Mammary epithelial cell (primary cell): ENCODE data around the gene ATXN10.

Experiments
- EZH2 ChIP-seq: IDR thresholded peaks from 2 replicates; pipeline ENCODE4 v1.6.1; 2012; ENCODE audit warnings: low read length, inconsistent platforms, borderline replicate concordance
- TF ChIP-seq, protein P1 (sequence below), 2 donors: IDR thresholded peaks in 1 of 2; conservative IDR thresholded peaks in 1 of 2; 2 replicates each; pipeline ENCODE4 v1.5.1; 2011 to 2012; ENCODE audit warnings: inconsistent platforms in 2 of 2, low read length in 2 of 2, mild to moderate bottlenecking in 2 of 2, control low read depth in 1 of 2, low read depth in 1 of 2; ENCODE audit not compliant: insufficient read depth in 1 of 2; ENCODE audit errors: extremely low read depth in 1 of 2

DNA sequence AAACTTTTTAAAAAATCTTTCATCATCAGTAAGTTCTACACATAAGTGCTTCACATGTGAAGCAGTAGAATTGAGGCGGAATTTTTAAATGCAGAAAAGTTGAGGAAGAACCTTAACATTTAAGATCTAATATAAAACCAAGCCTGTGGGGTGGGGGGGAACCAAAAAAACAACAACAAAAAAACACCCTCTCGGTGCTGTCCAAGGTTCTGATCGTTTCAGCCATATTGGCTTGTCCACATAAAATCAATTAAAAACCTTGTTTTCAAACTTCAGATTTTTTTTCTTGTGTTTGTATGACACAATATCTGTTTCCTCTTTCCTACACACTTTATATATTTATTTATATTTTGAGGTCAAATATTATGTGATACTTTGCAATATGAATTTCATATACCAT lies 175.3 kb downstream of the ATXN10 start:
- TF ChIP-seq, protein P1, sequence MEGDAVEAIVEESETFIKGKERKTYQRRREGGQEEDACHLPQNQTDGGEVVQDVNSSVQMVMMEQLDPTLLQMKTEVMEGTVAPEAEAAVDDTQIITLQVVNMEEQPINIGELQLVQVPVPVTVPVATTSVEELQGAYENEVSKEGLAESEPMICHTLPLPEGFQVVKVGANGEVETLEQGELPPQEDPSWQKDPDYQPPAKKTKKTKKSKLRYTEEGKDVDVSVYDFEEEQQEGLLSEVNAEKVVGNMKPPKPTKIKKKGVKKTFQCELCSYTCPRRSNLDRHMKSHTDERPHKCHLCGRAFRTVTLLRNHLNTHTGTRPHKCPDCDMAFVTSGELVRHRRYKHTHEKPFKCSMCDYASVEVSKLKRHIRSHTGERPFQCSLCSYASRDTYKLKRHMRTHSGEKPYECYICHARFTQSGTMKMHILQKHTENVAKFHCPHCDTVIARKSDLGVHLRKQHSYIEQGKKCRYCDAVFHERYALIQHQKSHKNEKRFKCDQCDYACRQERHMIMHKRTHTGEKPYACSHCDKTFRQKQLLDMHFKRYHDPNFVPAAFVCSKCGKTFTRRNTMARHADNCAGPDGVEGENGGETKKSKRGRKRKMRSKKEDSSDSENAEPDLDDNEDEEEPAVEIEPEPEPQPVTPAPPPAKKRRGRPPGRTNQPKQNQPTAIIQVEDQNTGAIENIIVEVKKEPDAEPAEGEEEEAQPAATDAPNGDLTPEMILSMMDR (conservative IDR thresholded peaks at IDR 0.05 in 1 of 2, IDR thresholded peaks at IDR 0.05 in 1 of 2; ENCODE audit: extremely low read depth in 1 of 2, insufficient read depth in 1 of 2, low read depth in 1 of 2, low read length in 2 of 2), result no peak
- TF ChIP-seq EZH2, result no peak
